Endothelial cell of umbilical vein (primary cell): ENCODE results near the gene PIGM. TPM values are rescaled to one million over a fixed set of nuclear protein-coding genes. Genes with fewer than 3 reads are reported as not detected.

Source experiments
- BruUV-seq: library from RNA; stranded (reverse); fragments of 400-500 nt; replicated peaks from 2 replicates; lab custom pipeline; 2021; lab: Mats Ljungman, UMichigan
- CTCF ChIA-PET: fragments of 300-600, 350-600 bp; sonication (Branson Sonifier 250); formaldehyde crosslinking; loops from one replicate; lab custom pipeline; 2021; ENCODE audit warnings: antibody characterized with exemption, inconsistent platforms; lab: Charles Lee
- POLR2A ChIA-PET: fragments of 300-600, 350-600 bp; sonication (Branson Sonifier 250); formaldehyde crosslinking; loops from one replicate; lab custom pipeline; 2021; ENCODE audit warnings: antibody characterized with exemption, inconsistent platforms; lab: Charles Lee
- DNase-seq: peaks from one replicate; pipeline ENCODE4 v3.0.0-alpha.2; 2011; ENCODE audit warnings: low read depth, low spot score
- FAIRE-seq: peaks from 2 replicates; lab custom pipeline; 2011; peaks lifted over from hg19 to GRCh38; lab: Jason Lieb, UNC
- H2AFZ ChIP-seq: 2 replicates; pipeline ENCODE4 v1.6.0; 2012; ENCODE audit warnings: low read depth, low read length, control low read depth, inconsistent platforms
- H3K27ac ChIP-seq: 2 replicates; pipeline ENCODE4 v1.5.1; 2011; ENCODE audit warnings: low read depth, mild to moderate bottlenecking, control low read depth, low read length, moderate library complexity; ENCODE audit not compliant: insufficient read depth
- H3K27me3 ChIP-seq, 2 experiments: 2 replicates each; pipeline versions ENCODE4 v1.6.0 to v1.6.1; 2011; ENCODE audit warnings: low read length in 2 of 2, mixed read lengths in 1 of 2; ENCODE audit not compliant: control insufficient read depth in 2 of 2, insufficient read depth in 2 of 2
- H3K36me3 ChIP-seq, 2 experiments: 2 replicates in 1 of 2; 3 replicates in 1 of 2; pipeline ENCODE4 v1.5.1; 2011; ENCODE audit warnings: low read length in 2 of 2, mild to moderate bottlenecking in 1 of 2, moderate library complexity in 1 of 2; ENCODE audit not compliant: control insufficient read depth in 2 of 2, insufficient read depth in 2 of 2; ENCODE audit errors: extremely low read depth in 1 of 2
- H3K4me1 ChIP-seq: 3 replicates; pipeline ENCODE4 v1.5.1; 2011; ENCODE audit warnings: mild to moderate bottlenecking, low read length; ENCODE audit not compliant: control insufficient read depth, insufficient read depth; ENCODE audit errors: extremely low read depth
- H3K4me2 ChIP-seq: 2 replicates; pipeline ENCODE4 v1.6.1; 2011; ENCODE audit warnings: low read length, control low read depth, mixed read lengths; ENCODE audit not compliant: insufficient read depth
- H3K4me3 ChIP-seq, 3 experiments: fragments of 200-600 bp in 1 of 3; sonication (generic), shearing (Covaris generic) in 1 of 3; replicated peaks in 1 of 3; 2 replicates each; pipeline ENCODE4 v1.5.1; 2011 to 2016; ENCODE audit warnings: control low read depth in 3 of 3, low read length in 3 of 3, mild to moderate bottlenecking in 2 of 3, inconsistent platforms in 1 of 3, low read depth in 1 of 3, moderate library complexity in 1 of 3; ENCODE audit not compliant: insufficient read depth in 1 of 3
- H3K79me2 ChIP-seq: 2 replicates; pipeline ENCODE4 v1.6.0; 2012; ENCODE audit warnings: low read length, inconsistent platforms; ENCODE audit not compliant: control insufficient read depth, insufficient read depth
- H3K9ac ChIP-seq: replicated peaks from 2 replicates; pipeline ENCODE3; 2011; ENCODE audit warnings: low read length, control low read depth; ENCODE audit not compliant: insufficient read depth; ENCODE audit errors: extremely low read depth
- H3K9me1 ChIP-seq: replicated peaks from 3 replicates; pipeline ENCODE4 v1.6.0; 2011; ENCODE audit warnings: mild to moderate bottlenecking, low read length; ENCODE audit not compliant: control insufficient read depth, insufficient read depth; ENCODE audit errors: extremely low read depth
- H3K9me3 ChIP-seq: replicated peaks from 2 replicates; pipeline ENCODE4 v1.5.1; 2012; ENCODE audit warnings: low read length, inconsistent platforms; ENCODE audit not compliant: control insufficient read depth, insufficient read depth
- H4K20me1 ChIP-seq: replicated peaks from 2 replicates; pipeline ENCODE3; 2011; ENCODE audit warnings: mild to moderate bottlenecking, low read length; ENCODE audit not compliant: control insufficient read depth, insufficient read depth; ENCODE audit errors: extremely low read depth
- EZH2 ChIP-seq: IDR thresholded peaks from 2 replicates; pipeline ENCODE4 v1.6.1; 2012; ENCODE audit warnings: borderline replicate concordance, low read depth, mild to moderate bottlenecking, moderate library complexity, low read length, inconsistent platforms; ENCODE audit not compliant: severe bottlenecking
- FOS ChIP-seq: IDR thresholded peaks from 2 replicates; pipeline ENCODE4 v1.6.1; 2011; ENCODE audit warnings: mild to moderate bottlenecking, low read length, moderate library complexity, borderline replicate concordance; ENCODE audit not compliant: insufficient read depth
- GATA2 ChIP-seq: IDR thresholded peaks from 2 replicates; pipeline ENCODE4 v1.7.0; 2011; ENCODE audit warnings: low read depth, mild to moderate bottlenecking, moderate library complexity, mixed read lengths, low read length; ENCODE audit not compliant: insufficient read length, insufficient read depth
- JUN ChIP-seq: IDR thresholded peaks from 2 replicates; pipeline ENCODE4 v1.6.1; 2011; ENCODE audit warnings: borderline replicate concordance, low read depth; ENCODE audit not compliant: insufficient read length, insufficient read depth
- MYC ChIP-seq: IDR thresholded peaks from one replicate; pipeline ENCODE4 v1.6.1; 2011; ENCODE audit warnings: mild to moderate bottlenecking, low read depth, low read length
- POLR2A ChIP-seq: IDR thresholded peaks from 2 replicates; pipeline ENCODE4 v1.6.1; 2012; ENCODE audit warnings: low read depth, mild to moderate bottlenecking, control low read depth, low read length
- POLR2AphosphoS5 ChIP-seq: IDR thresholded peaks from 2 replicates; pipeline ENCODE4 v1.6.1; 2012; ENCODE audit warnings: low read depth, mild to moderate bottlenecking, control low read depth, low read length, moderate library complexity; ENCODE audit not compliant: insufficient read depth
- dilution Hi-C: fragments of 300-500 bp; cut with MboI; formaldehyde crosslinking; loops from one replicate; pipeline ENCODE4 v1.15.0; 2019; ENCODE audit warnings: low sequenced_read_pairs; ENCODE audit not compliant: extremely low pct_ligation_motif_present
- intact Hi-C: fragments of 100-400 bp; cut with micrococcal nuclease; formaldehyde crosslinking; loops from one replicate; pipeline ENCODE4 v1.10.0; 2022
- polyA plus RNA-seq, 4 experiments: library from polyadenylated mRNA; depleted of rRNA in 3 of 4; stranded (reverse) in 3 of 4; unstranded in 1 of 4; fragments of >200 nt; gene quantifications; 2 replicates each; pipeline versions ENCODE4 v1.2.1 to v1.2.3, GENCODE V29; 2011 to 2012; ENCODE audit warnings: missing spikeins in 1 of 4
- total RNA-seq: library from RNA; stranded (reverse); gene quantifications from 2 replicates; pipeline ENCODE4 v1.2.3, GENCODE V29; 2021
- TF ChIP-seq, protein P1 (sequence below), 2 donors: IDR thresholded peaks; 1 replicate in 1 of 2; 2 replicates in 1 of 2; pipeline ENCODE4 v1.5.1; 2011; ENCODE audit warnings: low read length in 2 of 2, mild to moderate bottlenecking in 2 of 2, moderate library complexity in 2 of 2, control low read depth in 1 of 2, inconsistent platforms in 1 of 2, low read depth in 1 of 2; ENCODE audit not compliant: insufficient read depth in 1 of 2; ENCODE audit errors: extremely low read depth in 1 of 2
- TF ChIP-seq, protein P2 (sequence below): IDR thresholded peaks from 2 replicates; pipeline ENCODE4 v1.6.1; 2011; ENCODE audit not compliant: insufficient read depth, insufficient read length

The PIGM gene
- total and polyA plus RNA-seq, 2 donors (not counting 3 experiments of a cell fraction or from before 2014, with no cell fraction given), result 3.4 to 5.4 TPM

DNA sequence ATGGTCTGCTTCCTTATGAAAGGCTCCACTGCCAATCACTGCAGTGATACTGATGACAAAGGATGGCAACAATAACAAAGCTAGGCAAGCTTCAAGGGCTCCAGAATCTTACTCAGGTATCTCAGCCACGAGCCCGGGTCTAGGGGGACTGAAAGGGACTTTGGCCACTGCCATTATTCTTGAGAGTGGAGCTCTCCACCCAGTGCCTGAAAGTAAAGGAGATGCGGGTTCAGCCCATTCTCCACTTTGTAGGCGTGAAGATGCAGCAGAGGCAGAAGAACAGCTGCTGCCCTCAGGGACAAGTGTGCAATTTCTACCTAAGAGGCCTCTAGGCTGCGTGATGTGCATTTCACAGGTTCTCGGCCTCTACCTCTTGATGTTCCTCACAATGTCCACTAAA lies 46.3 kb downstream of the PIGM start:
- Histone ChIP-seq H3K4me3 (no peak overlapping the region), H3K27me3 (peaks cover 5 to 8% of the 10 kb centered on the region in 2 experiments), H3K4me2 (no peak overlapping the region), H3K36me3 (no peaks in the 10 kb centered on the region), H3K9me1 (no peaks in the 10 kb centered on the region), H2AFZ (no peak overlapping the region), H3K27ac (no peak overlapping the region), H3K9ac (no peak overlapping the region), H3K79me2 (no peaks in the 10 kb centered on the region), H3K9me3 (no peaks in the 10 kb centered on the region), H3K4me1 (no peaks in the 10 kb centered on the region), H4K20me1 (no peaks in the 10 kb centered on the region)
- no TSS peak for BruUV-seq
- FAIRE-seq, result no peak
- DNase-seq, result no peak
- no peak for TF ChIP-seq GATA2
- TF ChIP-seq MYC, result no peak
- TF ChIP-seq, protein P1, sequence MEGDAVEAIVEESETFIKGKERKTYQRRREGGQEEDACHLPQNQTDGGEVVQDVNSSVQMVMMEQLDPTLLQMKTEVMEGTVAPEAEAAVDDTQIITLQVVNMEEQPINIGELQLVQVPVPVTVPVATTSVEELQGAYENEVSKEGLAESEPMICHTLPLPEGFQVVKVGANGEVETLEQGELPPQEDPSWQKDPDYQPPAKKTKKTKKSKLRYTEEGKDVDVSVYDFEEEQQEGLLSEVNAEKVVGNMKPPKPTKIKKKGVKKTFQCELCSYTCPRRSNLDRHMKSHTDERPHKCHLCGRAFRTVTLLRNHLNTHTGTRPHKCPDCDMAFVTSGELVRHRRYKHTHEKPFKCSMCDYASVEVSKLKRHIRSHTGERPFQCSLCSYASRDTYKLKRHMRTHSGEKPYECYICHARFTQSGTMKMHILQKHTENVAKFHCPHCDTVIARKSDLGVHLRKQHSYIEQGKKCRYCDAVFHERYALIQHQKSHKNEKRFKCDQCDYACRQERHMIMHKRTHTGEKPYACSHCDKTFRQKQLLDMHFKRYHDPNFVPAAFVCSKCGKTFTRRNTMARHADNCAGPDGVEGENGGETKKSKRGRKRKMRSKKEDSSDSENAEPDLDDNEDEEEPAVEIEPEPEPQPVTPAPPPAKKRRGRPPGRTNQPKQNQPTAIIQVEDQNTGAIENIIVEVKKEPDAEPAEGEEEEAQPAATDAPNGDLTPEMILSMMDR (IDR thresholded peaks at IDR 0.05; ENCODE audit: extremely low read depth in 1 of 2, insufficient read depth in 1 of 2, low read depth in 1 of 2, low read length in 2 of 2), result no peak
- no peak for TF ChIP-seq FOS
- no peak for TF ChIP-seq POLR2A
- no peak for TF ChIP-seq EZH2
- TF ChIP-seq, protein P2, sequence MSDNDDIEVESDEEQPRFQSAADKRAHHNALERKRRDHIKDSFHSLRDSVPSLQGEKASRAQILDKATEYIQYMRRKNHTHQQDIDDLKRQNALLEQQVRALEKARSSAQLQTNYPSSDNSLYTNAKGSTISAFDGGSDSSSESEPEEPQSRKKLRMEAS, result no peak
- no peak for TF ChIP-seq POLR2AphosphoS5
- no peak for TF ChIP-seq JUN
- intact Hi-C loops, result no loop called here
- ChIA-PET CTCF (interaction anchor here (1.9 to 2.1 kb wide), 2 partner anchors 21 to 22 kb away, joined by 7 to 14 read pairs; no protein-coding TSS in a partner anchor), POLR2A (no interaction called here)
- dilution Hi-C loops, result no loop called here
